Esophagus squamous epithelium (tissue), 4 donors: Measurements from ENCODE around the gene VMP1.

Experiments used
- POLR2A ChIP-seq, 4 donors: fragments of 450-650 bp; IDR thresholded peaks; one replicate each; pipeline ENCODE4 v1.6.1; 2017; ENCODE audit warnings: antibody characterized with exemption in 4 of 4, mild to moderate bottlenecking in 4 of 4, moderate library complexity in 3 of 4
- TF ChIP-seq, protein P1 (sequence below), 6 experiments: fragments of 450-650 bp in 4 of 6; fragments of 200-600 bp in 2 of 6; sonication (generic) in 2 of 6; IDR thresholded peaks; one replicate each; pipeline ENCODE4 v1.5.1; 2016 to 2019; ENCODE audit warnings: antibody characterized with exemption in 6 of 6, mild to moderate bottlenecking in 4 of 6, moderate library complexity in 4 of 6

DNA sequence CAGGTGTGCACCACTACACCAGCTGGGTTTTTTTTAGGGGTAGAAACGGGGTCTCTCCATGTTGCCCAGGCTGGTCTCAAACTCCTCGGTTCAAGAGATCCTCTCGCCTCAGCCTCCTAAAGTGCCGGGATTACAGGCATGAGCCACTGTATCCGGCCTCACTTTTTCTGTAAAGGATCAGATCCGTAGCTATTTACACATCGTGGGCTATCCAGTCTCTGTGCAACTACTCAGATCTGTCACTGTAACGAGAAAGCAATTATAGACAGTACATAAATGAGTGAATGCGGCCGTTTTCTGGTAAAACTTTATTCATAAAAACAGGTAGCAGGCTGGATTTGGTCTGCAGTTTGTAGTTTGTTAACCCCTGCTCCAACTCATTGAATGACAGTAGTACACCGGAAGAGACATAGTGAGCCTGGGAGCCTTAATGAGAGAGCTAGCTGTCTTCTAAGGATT is 44.5 kb downstream of the VMP1 start:
- TF ChIP-seq, protein P1, sequence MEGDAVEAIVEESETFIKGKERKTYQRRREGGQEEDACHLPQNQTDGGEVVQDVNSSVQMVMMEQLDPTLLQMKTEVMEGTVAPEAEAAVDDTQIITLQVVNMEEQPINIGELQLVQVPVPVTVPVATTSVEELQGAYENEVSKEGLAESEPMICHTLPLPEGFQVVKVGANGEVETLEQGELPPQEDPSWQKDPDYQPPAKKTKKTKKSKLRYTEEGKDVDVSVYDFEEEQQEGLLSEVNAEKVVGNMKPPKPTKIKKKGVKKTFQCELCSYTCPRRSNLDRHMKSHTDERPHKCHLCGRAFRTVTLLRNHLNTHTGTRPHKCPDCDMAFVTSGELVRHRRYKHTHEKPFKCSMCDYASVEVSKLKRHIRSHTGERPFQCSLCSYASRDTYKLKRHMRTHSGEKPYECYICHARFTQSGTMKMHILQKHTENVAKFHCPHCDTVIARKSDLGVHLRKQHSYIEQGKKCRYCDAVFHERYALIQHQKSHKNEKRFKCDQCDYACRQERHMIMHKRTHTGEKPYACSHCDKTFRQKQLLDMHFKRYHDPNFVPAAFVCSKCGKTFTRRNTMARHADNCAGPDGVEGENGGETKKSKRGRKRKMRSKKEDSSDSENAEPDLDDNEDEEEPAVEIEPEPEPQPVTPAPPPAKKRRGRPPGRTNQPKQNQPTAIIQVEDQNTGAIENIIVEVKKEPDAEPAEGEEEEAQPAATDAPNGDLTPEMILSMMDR (IDR thresholded peaks at IDR 0.05), result no peak
- no peak for TF ChIP-seq POLR2A (IDR thresholded peaks at IDR 0.05)
